ENCODE results near the gene MINDY4B. TPM values are rescaled to one million over a fixed set of nuclear protein-coding genes. Genes with fewer than 3 reads are reported as not detected.

The MINDY4B gene
- total and polyA plus RNA-seq, 10 of the 15 experiments (the other 5 are each of a cell fraction or from before 2014, with no cell fraction given), result not detected

DNA sequence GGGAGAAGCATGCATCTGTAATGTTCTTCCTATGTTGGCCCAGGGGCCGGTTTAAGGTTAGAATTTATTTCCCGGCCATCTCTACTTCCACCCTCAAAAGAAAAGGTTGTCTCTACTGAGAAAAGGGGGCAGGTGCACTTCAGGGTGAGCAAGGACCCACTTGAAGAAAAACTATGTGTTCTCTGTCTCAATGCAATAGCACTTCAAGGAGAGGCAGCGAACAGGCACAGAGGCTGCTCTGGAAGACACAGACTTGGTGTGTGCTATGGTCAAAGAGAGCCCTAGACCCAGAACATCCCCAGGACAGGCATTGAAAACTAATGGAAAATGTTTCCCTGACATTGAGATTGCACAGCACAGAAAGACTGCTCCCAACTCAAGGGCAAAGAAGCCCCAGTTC lies 7.6 kb downstream of the MINDY4B start:
- Histone ChIP-seq H3K9me3 (replicated peaks; ENCODE audit: control insufficient read depth, insufficient read depth, low read length) (no peaks in the 10 kb centered on the region), H3K27me3 (replicated peaks in 1 of 2; ENCODE audit: control insufficient read depth in 2 of 2, insufficient read depth in 2 of 2, low read length in 1 of 2) (no peaks in the 10 kb centered on the region; a peak in 2 of 4 replicates), H4K20me1 (ENCODE audit: control insufficient read depth, insufficient read depth) (no peaks in the 10 kb centered on the region), H3K79me2 (ENCODE audit: control insufficient read depth, insufficient read depth, low read length) (no peaks in the 10 kb centered on the region), H3K4me2 (ENCODE audit: control insufficient read depth, insufficient read depth) (no peak overlapping the region), H3K9ac (ENCODE audit: control insufficient read depth, insufficient read depth, low read length) (no peak overlapping the region), H2AFZ (ENCODE audit: control insufficient read depth, low read depth, low read length) (no peak overlapping the region), H3K4me3 (no peak overlapping the region), H3K27ac (ENCODE audit: control insufficient read depth, insufficient read depth) (no peak overlapping the region), H3K4me1 (ENCODE audit: control insufficient read depth, insufficient read depth, low read length) (no peaks in the 10 kb centered on the region), H3K36me3 (ENCODE audit: control insufficient read depth in 2 of 2, insufficient read depth in 2 of 2, low read length in 1 of 2) (no peaks in the 10 kb centered on the region)
- ATAC-seq (no peak), DNase-seq (ENCODE audit: low read depth, low spot score) (no peak), FAIRE-seq (no peak)
- CTCF ChIA-PET, result no interaction called here
- POLR2A ChIA-PET, result no interaction called here
- intact Hi-C loops (cut with micrococcal nuclease; ENCODE audit: unreplicated experiment) (no loop called here), in situ Hi-C loops (cut with MboI) (no loop called here)
- WGBS (ENCODE audit: insufficient coverage, insufficient replicate concordance, low lambda C conversion rate, missing lambda C conversion rate), result 46% methylated on average over 3 of the region's 3 CpGs
- BruUV-seq (replicated peaks), result no TSS peak
- RAD21 ChIA-PET (ENCODE audit: unreplicated experiment), result no interaction called here
- TF ChIP-seq MEF2B (IDR thresholded peaks at IDR 0.05; ENCODE audit: partially characterized antibody, poor library complexity, severe bottlenecking), result no peak
- TF ChIP-seq TBL1XR1 (IDR thresholded peaks at IDR 0.05; ENCODE audit: low read depth, low read length), result no peak
- TF ChIP-seq CHD4 (IDR thresholded peaks at IDR 0.05), result no peak
- no peak for TF ChIP-seq NFYA (IDR thresholded peaks at IDR 0.05; ENCODE audit: borderline replicate concordance, low read depth, low read length)
- SMC1A ChIA-PET (ENCODE audit: uncharacterized antibody, unreplicated experiment), result no interaction called here

- H3K9me3 ChIP-seq (replicated peaks; ENCODE audit: control insufficient read depth, insufficient read depth, low read length), result no peaks in the 10 kb centered on the region
- H3K36me3 ChIP-seq (ENCODE audit: control insufficient read depth in 2 of 2, insufficient read depth in 2 of 2, low read length in 1 of 2), result no peaks in the 10 kb centered on the region
- no TSS peak for BruUV-seq (replicated peaks)
- no peak overlapping the region for H3K9ac ChIP-seq (ENCODE audit: control insufficient read depth, insufficient read depth, low read length)
- TF ChIP-seq CHD2 (IDR thresholded peaks at IDR 0.05; ENCODE audit: borderline replicate concordance, low read depth, low read length) (no peak), SUZ12 (IDR thresholded peaks at IDR 0.05; ENCODE audit: unreplicated experiment) (no peak), CUX1 (IDR thresholded peaks at IDR 0.05; ENCODE audit: insufficient replicate concordance, low read depth, low read length) (no peak), TARDBP (IDR thresholded peaks at IDR 0.05; ENCODE audit: borderline replicate concordance) (no peak), SMAD1 (IDR thresholded peaks at IDR 0.05; ENCODE audit: low read depth, partially characterized antibody) (no peak), NR2F1 (conservative IDR thresholded peaks at IDR 0.05) (no peak), ESRRA (IDR thresholded peaks at IDR 0.05; ENCODE audit: low read length) (no peak), SMC3 (IDR thresholded peaks at IDR 0.05; ENCODE audit: borderline replicate concordance, low read length) (no peak), KAT2A (conservative IDR thresholded peaks at IDR 0.05; ENCODE audit: control insufficient read depth, low read depth, low read length) (no peak), SRF (IDR thresholded peaks at IDR 0.05; ENCODE audit: low read depth in 2 of 2, low read length in 2 of 2) (no peak)
- WGBS (ENCODE audit: insufficient coverage, insufficient replicate concordance, low lambda C conversion rate, missing lambda C conversion rate), result 64% methylated on average over 9 of the region's 9 CpGs
- no peak overlapping the region for H3K4me2 ChIP-seq (ENCODE audit: control insufficient read depth, insufficient read depth)
- ATAC-seq (no peak), DNase-seq (ENCODE audit: low read depth, low spot score) (no peak), FAIRE-seq (no peak)
- intact Hi-C loops (cut with micrococcal nuclease; ENCODE audit: unreplicated experiment) (no loop called here), in situ Hi-C loops (cut with MboI) (no loop called here)
- H2AFZ ChIP-seq (ENCODE audit: control insufficient read depth, low read depth, low read length), result no peak overlapping the region
- POLR2A ChIA-PET, result no interaction called here
- SMC1A ChIA-PET (ENCODE audit: uncharacterized antibody, unreplicated experiment), result no interaction called here
- no peak overlapping the region for H3K27ac ChIP-seq (ENCODE audit: control insufficient read depth, insufficient read depth)
- H3K4me3 ChIP-seq, result no peak overlapping the region
- RAD21 ChIA-PET (ENCODE audit: unreplicated experiment), result no interaction called here
- H3K27me3 ChIP-seq (replicated peaks in 1 of 2; ENCODE audit: control insufficient read depth in 2 of 2, insufficient read depth in 2 of 2, low read length in 1 of 2), result no peaks in the 10 kb centered on the region; a peak in 1 of 4 replicates
- no peaks in the 10 kb centered on the region for H3K4me1 ChIP-seq (ENCODE audit: control insufficient read depth, insufficient read depth, low read length)
- H4K20me1 ChIP-seq (ENCODE audit: control insufficient read depth, insufficient read depth), result no peaks in the 10 kb centered on the region
- CTCF ChIA-PET, result no interaction called here
- no peaks in the 10 kb centered on the region for H3K79me2 ChIP-seq (ENCODE audit: control insufficient read depth, insufficient read depth, low read length)
Observed at GRCh38 chr3:150890831-150891230, 14.4 kb downstream of the MINDY4B start.

Measured in GM12878 (cell line).